ENCODE results near the gene CES4A.
"Not testable (repeated sequence)": the region's sequence is repeated elsewhere in the genome, so short reads cannot be mapped to it uniquely, and the experiment has no call there.

The CES4A gene

DNA sequence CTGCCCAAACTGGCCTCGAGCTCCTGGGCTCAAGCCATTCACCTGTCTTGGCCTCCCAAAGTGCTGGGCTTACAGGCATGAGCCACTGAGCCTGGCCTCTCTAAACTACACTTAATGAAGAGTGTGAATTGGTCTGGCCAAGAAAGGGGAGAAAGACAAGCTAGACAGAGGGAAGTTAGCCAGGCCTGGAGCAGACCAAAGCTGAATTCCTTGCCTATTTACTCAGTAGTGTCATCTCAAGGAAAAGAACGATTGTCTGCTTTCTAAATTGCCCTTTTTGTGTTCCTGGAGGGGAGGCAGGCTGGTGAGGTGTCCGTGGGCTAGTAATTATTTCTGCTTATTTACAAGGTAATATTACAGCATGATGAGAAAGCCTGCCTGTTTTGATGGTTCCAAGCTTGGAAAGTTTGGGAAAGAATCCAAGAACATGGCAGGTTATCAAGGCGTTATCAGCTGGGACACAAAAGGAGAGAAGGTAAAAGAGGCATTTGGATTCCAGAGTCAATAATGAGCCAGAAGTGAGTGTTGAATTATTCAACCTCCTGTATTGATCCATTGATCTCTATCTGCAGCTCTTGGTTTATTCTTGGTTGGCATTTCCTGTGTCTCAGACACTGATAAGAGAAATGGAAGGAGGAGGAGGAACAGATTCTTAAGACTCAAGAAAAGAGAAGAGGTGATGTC is 34.3 kb downstream of the CES4A start:
- DNase-seq (ENCODE audit: low spot score): no peak

DNA sequence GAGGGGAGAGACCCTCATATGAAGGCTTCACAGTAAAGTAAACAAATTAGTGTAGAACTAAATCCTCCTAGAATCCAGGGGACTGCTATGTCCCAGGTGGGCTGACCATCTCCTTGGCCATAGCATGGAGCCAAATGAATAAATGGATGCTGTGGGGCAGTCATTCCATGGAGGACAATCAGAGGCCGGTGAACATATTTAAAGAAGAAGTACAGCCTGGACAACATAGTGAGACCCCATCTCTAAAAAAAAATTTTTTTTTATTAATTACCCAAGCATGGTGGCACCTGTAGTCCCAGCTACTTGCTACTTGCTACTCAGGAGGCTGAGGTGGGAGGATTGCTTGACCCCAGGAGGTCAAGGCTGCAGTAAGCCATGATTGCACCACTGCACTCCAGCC is 35.3 kb downstream of the CES4A start:
- DNase-seq (ENCODE audit: low spot score): no peak

DNA sequence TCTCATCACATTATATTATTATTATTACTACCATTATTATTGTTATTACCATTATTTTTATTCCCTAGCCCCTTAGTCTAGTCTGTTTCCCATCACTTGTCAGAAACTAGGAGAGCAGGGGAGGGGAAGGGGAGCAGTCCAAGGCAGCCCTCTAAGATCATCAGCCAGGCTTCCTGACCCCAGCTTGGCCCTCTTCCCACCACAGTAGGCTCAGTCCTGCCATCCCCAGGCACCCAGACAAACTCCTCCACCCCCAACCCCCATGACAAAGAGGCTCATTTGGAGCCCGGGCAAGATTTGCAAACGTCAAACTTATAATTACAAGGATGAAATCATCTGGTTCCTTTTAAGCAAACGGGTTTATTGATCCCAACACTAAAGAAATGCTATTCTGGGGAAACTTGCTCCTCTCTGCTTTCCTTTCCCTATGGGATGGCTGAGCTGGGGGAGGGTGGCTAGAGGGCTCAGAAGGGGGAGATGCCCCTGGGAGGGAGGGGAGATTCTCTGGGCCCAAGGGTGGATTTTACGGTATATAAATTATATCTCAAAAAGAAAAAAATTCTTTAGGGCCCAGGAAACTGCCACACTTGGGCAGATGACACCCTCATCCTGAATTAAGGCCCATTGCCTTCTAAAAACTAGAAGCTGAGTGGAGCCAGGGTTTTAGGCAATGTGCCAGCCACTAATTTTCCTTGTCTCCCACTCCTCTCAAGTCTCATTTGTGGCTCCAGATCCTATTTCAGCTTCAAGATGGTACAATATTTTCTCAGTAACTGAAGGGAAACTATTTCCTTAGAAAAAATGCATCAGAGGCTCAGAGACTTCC is 36.2 kb downstream of the CES4A start:
- no peak for DNase-seq (ENCODE audit: low spot score)

DNA sequence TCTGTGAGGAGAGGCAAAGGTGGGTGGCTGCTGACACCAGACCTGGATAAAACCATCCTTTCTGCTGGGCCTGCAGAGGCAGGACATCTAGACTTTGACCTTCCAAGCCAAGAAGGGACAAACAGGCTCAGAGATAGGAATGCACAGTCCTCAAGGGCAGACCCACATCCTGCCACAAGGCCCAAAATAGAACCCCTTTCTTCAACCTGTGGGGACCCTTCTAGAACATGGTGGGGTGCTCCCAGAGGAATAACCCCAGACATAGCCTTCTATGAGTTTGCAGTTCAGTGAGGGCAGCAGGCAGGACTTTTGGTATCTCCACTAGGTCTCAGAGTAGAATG is 36.8 kb downstream of the CES4A start:
- DNase-seq (ENCODE audit: low spot score): no peak

DNA sequence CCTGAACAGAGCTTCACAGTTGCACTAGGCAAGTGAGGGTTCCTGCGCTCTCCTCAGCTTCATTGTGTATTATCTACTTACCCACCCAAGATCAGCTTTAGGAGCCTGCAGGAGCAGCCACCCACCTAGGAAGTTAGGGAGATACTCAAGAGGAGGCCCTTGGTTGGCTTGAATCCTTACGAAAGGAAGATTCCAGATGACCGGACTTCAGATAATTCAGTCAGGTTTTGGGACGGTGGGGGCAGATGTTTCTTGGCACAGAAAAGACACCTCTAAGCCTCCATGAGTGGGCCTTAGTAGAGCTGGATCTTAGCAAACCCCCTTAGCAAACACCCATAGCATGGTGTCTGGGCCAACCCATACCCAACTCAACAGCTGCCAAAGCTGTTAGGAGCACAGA is 38.2 kb downstream of the CES4A start:
- DNase-seq (ENCODE audit: low spot score): no peak

DNA sequence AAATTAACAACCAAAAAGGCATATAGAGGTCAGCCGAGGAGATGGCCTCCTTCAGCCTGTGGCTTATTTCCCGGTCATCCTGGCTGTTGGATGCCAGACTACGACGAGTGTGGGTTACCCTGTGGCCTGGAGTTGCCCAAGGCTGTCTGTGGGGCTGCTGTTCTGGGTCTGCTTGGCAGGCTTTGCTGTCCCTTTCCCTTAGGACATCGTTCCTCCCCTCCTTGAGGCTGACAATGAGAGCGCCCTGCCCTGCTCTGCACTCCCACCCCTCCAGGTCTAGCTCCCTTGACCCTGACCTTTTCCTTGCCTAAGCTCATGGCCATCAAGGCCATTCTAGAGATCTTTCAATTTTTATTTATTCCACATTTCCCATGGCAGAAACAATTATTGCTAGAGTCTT is 38.7 kb downstream of the CES4A start:
- DNase-seq (ENCODE audit: low spot score): no peak

DNA sequence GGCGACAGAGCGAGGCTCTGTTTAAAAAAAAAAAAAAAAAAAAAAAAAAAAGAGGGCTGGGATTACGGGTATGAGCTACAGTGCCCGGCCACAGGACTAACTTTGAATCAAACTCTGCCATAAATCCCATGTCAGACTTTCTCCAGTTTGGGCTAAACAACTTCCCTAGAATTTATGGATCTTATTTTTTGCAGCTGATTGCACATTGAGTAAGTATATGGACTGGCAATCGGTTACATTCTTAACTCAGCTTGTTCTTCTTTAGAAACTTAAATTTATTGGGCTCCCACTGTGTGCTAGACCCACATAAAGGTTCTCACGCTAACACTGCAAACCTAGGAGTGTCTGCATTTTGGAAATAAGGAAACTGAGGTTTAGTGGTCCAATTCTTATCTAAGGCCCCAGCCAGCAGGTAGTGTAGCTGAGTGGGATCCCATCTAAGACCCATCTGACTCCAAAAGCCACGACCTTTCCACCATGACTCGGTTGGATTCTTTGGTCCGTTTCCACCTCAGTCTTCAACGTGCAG is 39.8 kb downstream of the CES4A start:
- DNase-seq (ENCODE audit: low spot score): no peak

DNA sequence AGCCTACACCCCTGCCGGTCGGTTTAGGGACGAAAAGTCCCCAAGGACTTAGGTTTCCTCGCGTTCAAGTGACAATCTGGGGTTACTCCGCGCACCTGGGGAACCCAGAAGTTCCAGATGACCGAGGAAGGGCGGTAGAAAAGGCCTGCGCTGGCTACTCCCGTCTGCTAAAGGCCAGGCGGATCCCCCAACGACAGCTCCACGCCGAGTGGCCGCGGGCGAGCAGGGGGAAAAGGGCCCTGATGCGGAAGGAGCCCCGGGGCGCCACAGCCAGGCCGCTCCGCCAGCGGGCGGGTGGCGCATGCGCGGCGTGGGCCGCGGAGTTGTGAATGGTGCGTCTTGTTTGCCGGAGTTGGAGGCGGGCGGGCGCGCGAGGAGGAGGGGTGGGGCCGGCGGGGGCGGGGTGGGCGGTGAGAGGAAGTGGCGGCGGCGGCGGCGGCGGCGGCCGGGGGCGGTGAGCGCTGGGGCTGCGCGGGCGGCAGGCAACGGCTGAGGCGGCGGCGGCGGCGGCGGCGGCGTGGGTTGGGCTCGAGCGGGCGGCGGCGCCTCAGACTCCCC is 40.4 kb downstream of the CES4A start, which contains the start of gene CBFB:
TSS of gene CBFB (plus strand) at position 454 of the 558 bp plus-strand sequence. CDS start 259 bp downstream, outside the sequence.
- peak; percentile 96 for DNase-seq (ENCODE audit: low spot score)

DNA sequence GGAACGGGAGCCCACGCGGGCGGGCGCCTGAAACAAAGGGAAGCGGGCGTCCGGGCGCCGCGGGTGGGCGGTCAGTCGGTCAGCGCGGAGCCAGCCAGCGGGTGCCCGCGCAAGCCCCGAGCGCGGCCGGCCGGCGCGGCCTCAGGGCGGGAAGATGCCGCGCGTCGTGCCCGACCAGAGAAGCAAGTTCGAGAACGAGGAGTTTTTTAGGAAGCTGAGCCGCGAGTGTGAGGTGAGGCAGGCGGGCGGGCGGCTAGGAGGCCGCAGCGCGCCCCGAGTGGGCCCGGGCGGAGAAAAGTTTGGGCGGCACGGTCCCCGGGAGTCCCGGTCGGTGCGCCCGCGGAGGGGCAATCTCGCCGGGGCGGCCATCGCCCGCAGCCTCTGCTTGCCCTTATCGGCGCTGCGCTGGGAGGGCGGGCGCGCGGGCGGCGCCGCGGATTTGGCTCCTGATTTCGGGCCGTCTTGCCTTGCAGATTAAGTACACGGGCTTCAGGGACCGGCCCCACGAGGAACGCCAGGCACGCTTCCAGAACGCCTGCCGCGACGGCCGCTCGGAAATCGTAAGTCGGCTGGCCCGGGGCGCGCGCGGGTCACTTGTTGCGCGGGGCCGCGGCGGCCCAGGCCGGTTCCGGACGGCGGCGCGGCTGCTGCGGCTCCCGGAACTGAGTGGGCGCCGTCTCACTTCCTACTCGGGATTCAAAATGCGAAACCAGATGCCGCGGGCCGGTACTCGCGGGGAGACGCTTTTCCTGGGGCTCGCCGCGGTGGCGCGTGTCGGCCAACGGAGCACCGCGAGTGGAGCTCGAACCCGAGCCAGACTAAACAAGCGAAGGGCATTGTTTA is 41.1 kb downstream of the CES4A start:
- DNase-seq (ENCODE audit: low spot score): no peak

DNA sequence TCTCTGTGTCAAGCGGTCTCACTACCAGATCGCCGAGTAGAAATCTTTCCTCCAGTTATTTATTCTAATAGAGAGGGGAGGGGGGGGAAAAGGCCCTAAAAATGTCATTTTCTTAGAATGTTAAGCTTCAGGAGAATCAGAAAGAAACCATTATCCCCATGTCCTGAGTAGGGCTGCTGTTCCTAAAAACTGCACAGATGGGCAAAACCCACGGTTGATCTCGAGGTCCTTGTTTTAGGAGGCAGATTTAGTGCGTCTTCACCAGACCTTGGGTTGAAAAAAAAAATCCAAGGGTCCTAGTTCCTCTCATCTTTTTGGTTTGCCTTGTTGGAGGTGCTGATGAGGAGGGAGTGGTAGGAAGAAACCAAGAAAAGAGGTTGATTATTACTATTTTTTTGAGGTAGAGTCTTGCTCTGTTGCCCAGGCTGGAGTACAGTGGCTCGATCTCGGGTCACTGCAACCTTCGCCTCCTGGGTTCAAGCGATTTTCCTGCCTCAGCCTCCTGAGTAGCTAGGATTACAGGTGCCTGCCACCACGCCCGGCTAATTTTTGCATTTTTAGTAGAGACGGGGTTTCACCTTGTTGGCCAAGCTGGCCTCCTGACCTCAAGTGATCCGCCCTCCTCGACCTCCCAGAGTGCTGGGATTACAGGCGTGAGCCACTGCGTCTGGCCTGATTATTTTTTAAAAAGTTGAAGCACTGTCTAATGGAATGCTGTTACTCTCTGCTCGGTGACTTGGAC is 42.0 kb downstream of the CES4A start:
- no peak for DNase-seq (ENCODE audit: low spot score)

DNA sequence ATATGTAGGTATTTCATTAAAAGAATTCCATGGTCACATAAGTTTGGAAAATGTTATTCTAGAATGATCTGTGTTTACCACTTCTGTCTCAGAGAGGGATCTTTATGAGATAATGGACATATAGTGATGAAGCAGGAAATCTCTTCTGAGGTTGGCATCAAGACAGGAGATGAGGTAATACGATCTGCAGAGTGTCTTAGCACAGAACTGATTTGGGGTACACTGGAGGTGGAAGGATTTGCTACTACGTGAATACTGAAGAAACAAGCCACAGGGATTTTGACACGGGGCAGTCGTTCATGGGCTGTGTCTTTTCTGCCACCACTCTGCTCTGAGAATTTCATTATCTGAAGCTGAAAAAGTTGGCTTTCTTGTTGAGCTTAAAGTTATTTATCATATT is 46.1 kb downstream of the CES4A start:
- DNase-seq (ENCODE audit: low spot score): no peak

DNA sequence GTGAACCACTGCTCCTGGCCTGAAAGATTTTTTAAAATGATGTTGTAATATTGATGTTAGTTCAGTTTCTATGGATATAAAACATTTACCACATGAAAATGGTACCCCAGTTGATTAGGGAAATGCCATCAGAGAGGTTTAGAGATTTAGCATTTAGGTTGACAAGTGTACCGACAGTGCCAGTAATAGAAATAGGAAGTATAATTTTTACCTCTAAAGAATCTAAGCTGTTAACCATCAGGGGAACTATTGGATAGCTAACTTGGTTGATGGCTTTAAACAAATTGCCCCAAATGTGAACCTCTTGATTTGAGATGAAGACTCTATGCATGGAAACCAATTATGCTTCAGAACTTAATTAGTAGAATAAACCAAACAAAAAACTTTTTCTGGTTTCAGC is 47.0 kb downstream of the CES4A start:
- DNase-seq (ENCODE audit: low spot score): no peak

DNA sequence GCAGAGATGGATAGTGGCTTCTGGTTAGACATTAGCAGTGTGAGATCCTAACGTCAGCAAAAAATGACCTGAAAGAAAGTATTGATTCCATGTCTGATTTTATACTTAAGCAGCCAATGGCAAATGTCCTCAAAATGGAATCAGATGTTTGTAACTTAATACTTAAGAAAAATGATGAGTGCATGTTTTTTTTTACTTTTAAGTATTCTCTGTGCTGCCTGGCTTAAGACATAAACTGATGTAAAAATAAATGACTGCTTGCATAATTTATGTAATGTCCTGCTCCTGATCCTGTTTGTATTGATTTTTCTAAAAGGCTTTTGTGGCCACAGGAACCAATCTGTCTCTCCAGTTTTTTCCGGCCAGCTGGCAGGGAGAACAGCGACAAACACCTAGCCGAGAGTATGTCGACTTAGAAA is 47.9 kb downstream of the CES4A start:
- DNase-seq (ENCODE audit: low spot score): no peak

DNA sequence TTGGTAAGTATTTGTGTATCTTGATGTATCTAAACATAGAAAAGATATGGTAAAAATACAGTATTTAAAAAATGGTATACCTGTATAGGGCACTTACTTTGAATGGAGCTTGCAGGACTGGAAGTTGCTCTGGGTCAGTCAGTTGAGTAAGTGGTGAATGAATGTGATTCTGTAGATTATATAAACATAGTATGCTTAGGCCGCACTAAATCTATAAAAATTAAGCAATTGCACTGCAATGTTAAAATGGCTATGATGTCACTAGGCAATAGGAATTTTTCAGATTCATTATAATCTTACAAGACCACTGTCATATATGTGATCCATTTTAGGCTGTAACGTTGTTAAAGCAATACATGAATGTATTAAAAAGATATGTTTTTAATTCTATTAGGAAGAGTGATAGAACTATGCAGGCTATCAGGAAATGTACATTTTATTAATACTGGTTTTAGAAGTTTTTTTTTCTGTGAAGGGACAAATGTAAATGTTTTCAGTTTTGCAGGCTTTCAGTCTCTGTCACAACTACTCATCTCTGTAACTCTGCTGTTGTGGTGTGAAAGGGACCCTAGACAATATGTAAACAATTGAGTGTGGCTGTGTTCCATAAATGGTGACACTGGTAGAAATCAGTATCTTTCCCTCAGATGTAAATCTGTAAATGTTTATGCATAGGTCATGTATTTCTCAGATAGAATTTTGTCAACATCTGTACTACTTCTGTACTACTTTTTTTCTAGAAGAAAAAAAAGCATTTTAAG is 51.1 kb downstream of the CES4A start:
- no peak for DNase-seq (ENCODE audit: low spot score)

DNA sequence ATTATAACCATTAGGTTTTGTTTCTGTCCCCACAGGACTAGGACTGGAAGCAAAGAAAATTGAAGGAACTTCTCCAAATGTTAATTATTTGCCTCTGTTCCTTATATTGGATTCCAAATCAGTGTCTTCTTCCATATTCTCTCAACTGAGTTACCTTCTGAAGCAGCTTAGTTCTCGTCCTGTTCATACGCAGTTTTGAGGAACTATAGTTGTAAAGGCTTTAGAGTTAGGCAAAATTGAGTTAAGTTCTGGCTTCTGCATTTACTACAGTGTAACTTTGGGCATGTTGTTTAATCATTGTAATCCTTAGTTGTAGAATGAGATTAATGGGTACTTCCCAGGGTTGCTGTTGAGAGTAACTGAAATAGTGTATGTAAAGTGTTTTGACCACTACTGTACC is 51.8 kb downstream of the CES4A start:
- no peak for DNase-seq (ENCODE audit: low spot score)

DNA sequence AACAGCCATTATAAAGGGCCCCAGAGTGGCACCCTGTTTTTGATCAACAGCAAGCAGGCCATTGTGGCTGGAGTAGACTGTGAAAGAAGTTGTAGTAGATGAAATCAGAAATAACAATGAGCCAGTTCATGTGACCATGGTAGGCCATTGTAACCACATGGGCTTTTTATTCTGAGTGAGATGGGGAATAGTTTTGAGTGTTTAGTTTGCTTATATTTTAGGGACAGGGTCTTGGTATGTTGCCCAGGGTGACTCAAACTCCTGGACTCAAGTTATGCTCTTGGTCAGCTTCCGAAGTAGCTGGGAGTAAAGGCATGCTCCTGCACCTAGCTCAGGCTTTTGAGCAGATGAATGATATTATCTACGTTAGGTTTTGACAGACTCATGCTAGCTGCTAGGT is 52.5 kb downstream of the CES4A start:
- DNase-seq (ENCODE audit: low spot score): no peak

DNA sequence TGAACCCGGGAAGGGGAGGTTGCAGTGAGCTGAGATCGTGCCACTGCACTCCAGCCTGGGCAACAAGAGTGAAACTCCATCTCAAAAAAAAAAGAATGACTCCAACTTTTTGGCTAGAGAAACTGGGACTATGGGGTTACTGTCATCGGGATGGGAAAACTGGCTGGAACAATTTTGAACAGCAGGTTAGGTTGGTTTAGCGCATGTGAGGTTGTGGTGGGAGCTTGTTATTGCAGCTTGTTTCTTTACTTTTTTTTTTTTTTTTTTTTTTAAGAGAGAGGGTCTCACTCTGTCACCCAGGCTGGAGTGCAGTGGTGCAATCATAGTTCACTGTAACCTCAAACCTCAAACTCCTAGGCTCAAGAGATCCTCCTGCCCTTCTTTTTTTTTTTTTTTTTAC is 53.1 kb downstream of the CES4A start:
- DNase-seq (ENCODE audit: low spot score): not testable (repeated sequence)

DNA sequence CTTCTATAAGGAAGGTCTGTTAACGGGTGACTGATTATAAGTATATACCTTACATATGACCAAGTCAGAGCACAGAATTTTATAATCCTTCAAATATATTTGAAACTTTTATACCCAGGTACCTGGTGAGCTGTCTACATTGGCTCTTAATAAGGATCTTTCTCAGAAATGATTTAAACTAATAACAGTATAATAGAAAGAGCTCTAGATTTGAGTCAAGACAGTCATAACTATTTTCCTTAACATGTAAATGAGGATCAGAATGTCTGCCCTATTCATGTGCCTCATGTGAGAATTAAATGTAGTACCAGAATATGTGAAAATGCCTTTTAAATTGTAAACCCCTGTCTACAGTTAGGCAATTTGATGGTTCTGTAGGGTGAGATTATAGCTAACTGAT is 55.0 kb downstream of the CES4A start:
- DNase-seq (ENCODE audit: low spot score): no peak

DNA sequence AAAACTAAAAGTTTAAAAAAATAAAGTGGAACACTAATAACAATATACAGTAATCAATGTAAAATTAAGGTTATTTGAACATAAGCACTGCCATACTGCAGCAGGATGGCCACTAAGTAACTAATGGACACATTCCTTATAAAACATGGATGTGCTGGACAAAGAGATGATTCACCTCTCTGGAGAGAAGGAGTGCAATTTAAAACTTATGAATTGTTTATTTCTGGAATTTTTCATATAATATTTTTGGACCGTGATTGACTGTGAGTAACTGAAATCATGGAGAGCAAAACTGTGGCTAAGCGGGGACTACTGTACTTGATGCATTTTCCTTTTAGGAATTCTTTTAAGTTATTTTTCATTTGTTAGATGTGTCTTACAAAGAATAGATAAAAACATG is 62.4 kb downstream of the CES4A start:
- no peak for DNase-seq (ENCODE audit: low spot score)

DNA sequence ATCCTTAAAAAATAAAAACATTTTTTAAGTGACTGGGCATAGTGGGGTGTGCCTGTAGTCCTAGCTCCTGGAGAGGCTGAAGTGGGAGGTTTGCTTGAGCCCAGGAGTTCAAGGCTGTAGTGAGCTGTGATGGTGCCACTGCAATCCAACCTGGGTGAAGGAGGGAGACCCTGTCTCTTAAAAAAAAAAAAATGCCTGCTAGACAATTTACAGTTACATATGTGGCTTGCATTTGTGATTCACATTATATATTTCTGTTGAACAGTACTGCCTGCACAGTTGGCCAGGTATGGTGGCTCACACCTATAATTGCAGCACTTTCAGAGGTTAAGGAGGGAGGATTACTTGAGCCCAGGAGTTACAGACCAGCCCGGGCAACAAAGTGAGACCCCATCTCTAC is 64.0 kb downstream of the CES4A start:
- DNase-seq (ENCODE audit: low spot score): no peak

All from COLO829 (cell line).